NCI-H460 (cell line): ENCODE results near the gene RARRES2. TPM values are rescaled to one million over a fixed set of nuclear protein-coding genes. Genes with fewer than 3 reads are reported as not detected.

Source experiments
- DNase-seq: peaks from one replicate; pipeline ENCODE4 v3.0.0-alpha.2; 2016; ENCODE audit warnings: low read depth; ENCODE audit errors: extremely low read depth
- total RNA-seq: library from RNA; depleted of rRNA; stranded (reverse); fragments of >200 nt; shearing (Covaris generic); gene quantifications from 2 replicates; pipeline ENCODE4 v1.2.3, GENCODE V29; 2014

The RARRES2 gene
- total RNA-seq, 1 experiment from 2014 or later: not detected

DNA sequence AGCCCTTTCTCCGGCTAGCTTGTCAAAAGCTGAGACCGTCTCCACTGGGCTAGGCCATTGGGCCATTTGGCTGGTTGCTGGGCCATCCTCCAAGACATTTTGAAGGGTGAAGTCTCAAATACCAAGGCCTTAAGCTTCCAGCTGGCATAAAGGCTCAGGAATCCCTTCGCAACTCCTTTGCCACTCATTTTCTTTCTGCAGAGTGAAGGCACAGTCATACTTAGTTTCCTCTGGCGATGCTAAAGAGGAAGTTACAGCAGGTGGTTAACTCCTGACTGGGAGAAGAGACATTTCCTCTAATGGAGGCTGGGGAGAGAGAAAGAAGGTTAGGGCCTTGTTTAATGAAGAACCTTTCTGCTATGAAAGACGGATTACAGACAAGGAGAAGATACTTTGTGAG, 22.4 kb upstream of the RARRES2 start:
- no peak for DNase-seq

DNA sequence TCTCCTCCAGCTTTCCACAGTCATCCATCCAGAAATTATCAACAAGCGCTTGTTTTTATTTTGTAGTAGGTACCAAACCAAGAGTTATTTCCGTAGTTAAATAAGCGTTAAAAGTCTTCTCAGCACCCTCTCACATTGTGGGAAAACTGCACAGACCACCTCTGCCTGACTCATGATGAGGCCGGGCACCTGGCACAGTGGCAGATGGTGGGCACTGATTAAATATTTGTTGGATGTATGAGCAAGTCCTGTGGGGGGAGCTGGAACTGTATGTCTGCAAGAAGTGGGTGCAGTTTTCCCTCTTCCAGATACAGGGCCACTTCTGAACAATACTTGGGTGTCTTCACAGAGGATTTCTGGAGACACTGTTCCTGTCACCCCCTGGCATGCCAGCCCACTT, 21.9 kb upstream of the RARRES2 start:
- DNase-seq: no peak

- DNase-seq: no peak
Observed at GRCh38 chr7:150361807-150362621, 20.6 kb upstream of the RARRES2 start.

GRCh38 chr7:150361402-150361801, 20.0 kb upstream of the RARRES2 start:
- DNase-seq: no peak

DNA sequence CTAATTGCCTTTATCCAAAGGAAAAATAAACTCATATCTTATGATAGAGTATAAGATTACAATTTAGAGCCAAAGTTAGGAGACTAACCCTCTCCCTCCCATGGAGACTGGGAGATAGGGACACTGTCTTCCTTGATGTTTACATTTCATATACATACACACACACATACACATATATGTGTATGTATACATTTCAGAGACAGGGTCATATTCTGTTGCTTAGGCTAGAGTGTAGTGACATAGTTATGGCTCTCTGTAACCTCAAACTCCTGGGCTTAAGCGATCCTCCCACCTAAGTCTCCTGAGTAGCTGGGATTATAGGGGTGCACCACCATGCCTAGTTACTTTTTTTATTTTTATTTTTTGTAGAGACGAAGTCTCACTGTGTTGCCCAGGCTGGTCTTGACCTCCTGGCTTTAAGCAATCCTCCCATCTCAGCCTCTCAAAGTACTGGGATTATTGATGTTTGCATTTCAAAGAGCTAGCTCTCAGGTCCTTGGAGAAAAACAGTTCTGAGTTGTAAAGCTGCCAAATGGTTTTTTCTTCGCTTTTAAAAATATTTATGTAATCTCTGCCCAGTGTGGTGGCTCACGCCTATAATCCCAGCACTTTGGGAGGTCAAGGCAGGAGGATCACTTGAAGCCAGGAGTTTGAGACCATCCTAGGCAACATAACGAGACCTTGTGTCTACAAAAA, 19.1 kb upstream of the RARRES2 start:
- no peak for DNase-seq

- no peak for DNase-seq
Observed at GRCh38 chr7:150359622-150360362, 18.4 kb upstream of the RARRES2 start.

DNA sequence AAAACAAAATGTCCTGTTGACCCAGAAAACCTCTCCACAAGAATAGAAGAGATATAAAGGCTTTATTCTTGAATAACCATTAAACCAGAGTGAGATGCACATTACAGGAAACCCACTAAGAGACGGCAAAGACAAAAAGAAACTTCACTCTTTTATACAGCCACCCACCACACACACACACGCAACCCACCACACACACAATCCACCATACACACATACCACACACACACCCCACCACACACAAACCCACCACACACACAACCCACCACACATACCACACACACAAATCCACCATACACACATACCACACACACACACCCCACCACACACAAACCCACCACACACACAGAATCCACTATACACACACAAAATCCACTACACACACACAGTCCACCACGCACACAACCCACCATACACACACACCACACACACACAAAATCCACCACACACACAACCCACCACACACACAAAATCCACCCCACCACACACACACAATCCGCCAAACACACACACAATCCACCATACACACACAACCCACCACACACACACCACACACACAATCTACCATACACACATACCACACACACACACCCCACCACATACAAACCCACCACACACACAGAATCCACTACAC, 17.7 kb upstream of the RARRES2 start:
- no peak for DNase-seq

DNA sequence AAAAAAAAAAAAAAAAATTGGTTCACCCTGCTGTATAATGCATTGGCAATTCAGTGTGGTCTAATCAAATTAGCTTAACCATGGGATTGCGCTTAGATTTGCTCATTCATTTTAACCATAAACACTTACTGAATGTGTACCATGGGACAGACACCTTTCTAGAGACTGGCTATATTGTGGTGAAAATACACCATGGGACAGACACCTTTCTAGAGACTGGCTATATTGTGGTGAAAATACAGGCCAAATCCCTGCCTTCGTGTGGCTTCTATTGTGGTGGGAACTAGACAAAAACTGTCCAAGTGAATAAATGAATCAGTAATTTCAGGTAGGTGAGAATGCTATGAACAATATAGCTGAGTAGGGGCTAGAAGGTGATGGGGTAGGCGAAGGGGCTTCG, 17.0 kb upstream of the RARRES2 start:
- no peak for DNase-seq

GRCh38 chr7:150357771-150358427, 16.5 kb upstream of the RARRES2 start:
- no peak for DNase-seq

DNA sequence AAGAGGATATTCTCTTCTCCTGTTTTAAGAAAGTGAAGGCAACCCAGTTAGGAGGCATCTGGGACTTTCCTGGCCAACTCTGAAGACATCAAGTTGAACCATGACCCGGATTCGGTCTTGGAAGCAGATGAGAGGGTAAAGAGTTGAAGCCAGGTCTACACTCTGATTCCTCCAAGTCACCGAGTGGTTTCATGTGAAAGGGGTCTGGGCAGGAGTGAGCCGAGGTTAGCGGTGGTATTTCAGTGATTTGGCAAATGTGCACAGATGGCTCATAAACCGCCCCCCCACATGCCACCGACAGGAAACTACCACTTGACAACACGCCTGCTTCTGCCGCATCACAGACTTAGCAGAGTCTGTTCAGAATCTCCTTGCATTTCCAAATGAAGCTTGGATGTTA, 15.8 kb upstream of the RARRES2 start:
- DNase-seq: no peak

- DNase-seq: peak; percentile 33
Observed at GRCh38 chr7:150356265-150356897, 15.0 kb upstream of the RARRES2 start.

DNA sequence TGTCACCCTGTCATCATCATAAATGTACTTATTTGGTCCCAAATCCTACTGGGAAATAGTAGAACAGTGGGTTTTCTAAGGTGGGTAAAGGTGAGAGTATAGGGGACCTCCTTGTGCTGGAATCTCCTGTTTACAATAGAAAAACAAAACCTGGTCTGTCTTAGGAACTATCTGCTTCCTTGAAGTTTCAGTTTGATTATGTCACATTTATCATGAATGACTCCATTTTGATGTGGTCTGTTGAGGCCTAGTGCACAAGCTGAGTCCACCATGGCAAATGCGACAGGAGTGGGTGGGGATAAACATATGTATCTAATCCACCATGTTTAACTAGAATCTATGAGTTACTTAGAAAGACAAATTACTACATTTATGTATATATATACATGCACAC, 14.2 kb upstream of the RARRES2 start:
- DNase-seq: no peak

DNA sequence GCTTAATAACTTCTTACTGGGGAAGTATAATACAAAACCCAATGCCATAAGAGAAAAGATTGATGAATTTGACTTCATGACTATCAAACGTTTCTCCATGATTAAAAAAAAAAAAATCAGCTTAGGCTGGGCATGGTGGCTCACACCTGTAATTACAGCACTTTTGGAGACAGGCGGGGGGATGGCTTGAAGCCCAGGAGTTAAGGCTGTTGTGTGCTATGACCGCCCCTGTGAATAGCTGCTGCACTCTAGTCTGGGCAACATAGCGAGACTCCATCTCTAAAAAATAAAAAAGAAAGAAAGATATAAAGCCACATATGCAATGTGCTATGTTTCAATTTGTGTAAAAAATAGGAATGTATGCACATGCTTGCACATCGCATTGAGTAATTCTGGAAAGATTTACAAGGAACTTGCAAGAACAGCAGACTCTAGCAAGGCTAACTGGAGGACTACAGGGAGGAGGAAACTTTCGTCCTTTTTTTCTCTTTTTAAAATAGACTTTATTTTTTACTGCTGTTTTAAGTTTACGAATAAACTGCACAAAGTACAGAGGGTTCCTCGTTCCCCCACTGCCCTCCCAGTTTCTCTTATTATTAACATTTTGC, 10.3 kb upstream of the RARRES2 start:
- DNase-seq: no peak

DNA sequence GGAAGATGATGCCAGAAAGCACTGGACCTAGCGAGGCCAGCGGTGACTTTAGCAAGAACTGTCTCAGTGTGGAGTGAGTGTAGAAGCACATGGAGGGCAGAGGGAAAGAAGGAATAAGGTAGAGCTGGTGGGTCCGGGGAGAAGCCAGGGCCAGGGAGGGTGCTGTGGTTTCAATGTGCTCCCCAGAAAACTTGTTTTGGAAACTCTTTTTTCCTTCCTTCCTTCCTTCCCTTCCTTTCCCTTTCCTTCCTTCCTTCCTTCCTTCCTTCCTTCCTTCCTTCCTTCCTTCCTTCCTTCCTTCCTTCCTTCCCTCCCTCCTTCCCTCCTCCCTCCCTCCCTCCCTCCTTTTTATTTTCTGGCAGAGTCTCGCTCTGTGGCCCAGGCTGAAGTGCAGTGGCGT, 5.5 kb upstream of the RARRES2 start:
- no peak for DNase-seq

DNA sequence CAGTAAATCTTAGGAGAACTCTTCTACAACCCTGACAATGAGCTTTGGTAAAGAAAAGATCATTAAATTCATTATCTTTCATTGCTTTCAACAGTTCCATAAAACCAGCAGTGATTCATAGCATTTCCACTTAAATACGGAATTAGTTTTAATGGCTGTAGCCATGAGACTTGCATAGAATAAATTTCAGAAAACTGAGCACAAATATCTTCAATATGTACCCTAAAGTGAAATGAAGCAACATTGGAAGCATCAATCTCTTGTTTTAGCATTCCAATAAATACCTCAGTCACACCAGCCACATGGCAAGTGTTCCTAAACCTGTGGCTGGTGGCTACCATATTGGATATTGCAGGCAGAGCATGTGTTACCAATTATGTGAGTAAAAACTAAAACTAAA, 3.6 kb upstream of the RARRES2 start:
- DNase-seq: no peak

GRCh38 chr7:150344299-150344698, 2.9 kb upstream of the RARRES2 start:
- DNase-seq: no peak

- DNase-seq: no peak
Observed at GRCh38 chr7:150343225-150343624, 1.8 kb upstream of the RARRES2 start.

DNA sequence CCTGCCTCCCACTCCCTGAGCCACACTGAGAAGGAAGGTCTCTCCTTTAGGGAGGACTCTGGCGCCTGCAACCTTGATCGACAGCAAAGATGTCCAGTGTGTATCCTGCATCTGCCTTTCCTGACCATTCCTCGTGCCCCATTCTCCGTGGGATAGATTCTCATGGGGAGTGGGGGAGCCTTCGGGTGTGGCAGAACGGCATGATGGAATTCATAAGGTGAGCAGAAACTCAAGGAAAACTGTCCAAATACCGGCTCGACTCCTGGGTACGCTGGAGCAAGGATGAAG, 636 bp upstream of the RARRES2 start:
- no peak for DNase-seq

DNA sequence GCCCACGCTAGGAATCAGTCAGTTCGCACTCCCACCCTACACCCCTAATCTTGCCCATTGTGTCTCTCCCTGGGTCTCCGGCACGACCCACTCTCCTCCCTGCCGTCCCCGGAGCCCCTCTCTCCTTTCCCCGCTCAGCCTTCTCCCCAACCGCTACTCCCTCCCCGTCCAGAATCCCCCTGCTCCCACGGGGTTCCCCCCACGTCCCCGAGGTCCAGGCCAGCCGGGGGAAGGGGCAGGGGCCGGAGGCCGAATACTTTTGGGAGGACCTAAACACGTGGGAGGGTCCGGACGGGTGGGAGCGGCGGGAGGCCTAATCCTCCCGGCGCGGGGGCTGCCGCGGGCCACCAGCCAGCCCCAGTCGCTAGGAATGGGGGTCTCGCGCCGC, 560 bp downstream of the RARRES2 start:
- DNase-seq: no peak
